Motor neuron (in vitro differentiated cells): ENCODE measurements around the gene DBET. TPM values are rescaled to one million over a fixed set of nuclear protein-coding genes. Genes with fewer than 3 reads are reported as not detected.

Source experiments
- total RNA-seq, 8 experiments: library from RNA; unstranded; fragments of 300-600 nt; gene quantifications; 2 replicates each; pipeline versions ENCODE4 v1.2.3 to v1.2.4, GENCODE V29; 2022

The DBET gene
- total RNA-seq, 8 experiments from 2014 or later, result 0.04 to 0.85 (median 0.14) TPM; not detected in 2

Other genes starting within 250 kb of the DBET start
- 10 to 100 TPM; 48.6 to 68.0 (median 55.2) TPM for gene FRG1, start 123.6 kb upstream of the DBET start, total RNA-seq
- gene FRG2, start 37.2 kb upstream of the DBET start, total RNA-seq, result under 1 TPM in 2 of 8 experiments, not detected in 6; 0.15 to 0.19 TPM
- under 1 TPM in 3 of 8 experiments, not detected in 5; 0.41 to 0.85 (median 0.45) TPM for gene DUX4, start 109.3 kb downstream of the DBET start, total RNA-seq